Measurements from ENCODE around the gene TNFAIP8L1.

TNFAIP8L1 gene

GRCh38 chr19:4654437-4655361 is 15.4 kb downstream of the TNFAIP8L1 start:
- H3K27me3 ChIP-seq (ENCODE audit: insufficient read depth, low read length, poor library complexity, severe bottlenecking), result no peaks in the 10 kb centered on the region
- H3K9me3 ChIP-seq (ENCODE audit: insufficient read depth, low read depth, low read length), result no peaks in the 10 kb centered on the region
- H3K9me2 ChIP-seq (replicated peaks; ENCODE audit: low read depth, low read length), result no peaks in the 10 kb centered on the region
- no peak overlapping the region for H3K4me3 ChIP-seq (ENCODE audit: low read length, poor library complexity, severe bottlenecking)
- no peaks in the 10 kb centered on the region for H4K20me1 ChIP-seq (ENCODE audit: insufficient read depth, low read length, poor library complexity, severe bottlenecking)
- no peak overlapping the region for H3K4me2 ChIP-seq (ENCODE audit: low read depth, low read length, poor library complexity, severe bottlenecking)
- H3K9ac ChIP-seq (ENCODE audit: low read depth, low read length, poor library complexity, severe bottlenecking), result no peak overlapping the region
- H3F3A ChIP-seq (ENCODE audit: low read depth), result no peaks in the 10 kb centered on the region
- H3K36me3 ChIP-seq (ENCODE audit: insufficient read depth, low read length), result peaks cover 46% of the 10 kb centered on the region; the same call in 1 of the 2 replicates
- no peaks in the 10 kb centered on the region for H3K4me1 ChIP-seq (ENCODE audit: insufficient read depth, low read length, poor library complexity, severe bottlenecking)
- no peak for TF ChIP-seq EZH2phosphoT487 (IDR thresholded peaks at IDR 0.05; ENCODE audit: borderline replicate concordance)
- TF ChIP-seq, protein P1, sequence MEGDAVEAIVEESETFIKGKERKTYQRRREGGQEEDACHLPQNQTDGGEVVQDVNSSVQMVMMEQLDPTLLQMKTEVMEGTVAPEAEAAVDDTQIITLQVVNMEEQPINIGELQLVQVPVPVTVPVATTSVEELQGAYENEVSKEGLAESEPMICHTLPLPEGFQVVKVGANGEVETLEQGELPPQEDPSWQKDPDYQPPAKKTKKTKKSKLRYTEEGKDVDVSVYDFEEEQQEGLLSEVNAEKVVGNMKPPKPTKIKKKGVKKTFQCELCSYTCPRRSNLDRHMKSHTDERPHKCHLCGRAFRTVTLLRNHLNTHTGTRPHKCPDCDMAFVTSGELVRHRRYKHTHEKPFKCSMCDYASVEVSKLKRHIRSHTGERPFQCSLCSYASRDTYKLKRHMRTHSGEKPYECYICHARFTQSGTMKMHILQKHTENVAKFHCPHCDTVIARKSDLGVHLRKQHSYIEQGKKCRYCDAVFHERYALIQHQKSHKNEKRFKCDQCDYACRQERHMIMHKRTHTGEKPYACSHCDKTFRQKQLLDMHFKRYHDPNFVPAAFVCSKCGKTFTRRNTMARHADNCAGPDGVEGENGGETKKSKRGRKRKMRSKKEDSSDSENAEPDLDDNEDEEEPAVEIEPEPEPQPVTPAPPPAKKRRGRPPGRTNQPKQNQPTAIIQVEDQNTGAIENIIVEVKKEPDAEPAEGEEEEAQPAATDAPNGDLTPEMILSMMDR (conservative IDR thresholded peaks at IDR 0.05; ENCODE audit: low read length), result no peak
- no peaks in the 10 kb centered on the region; the same call in 1 of the 2 replicates for H3K79me2 ChIP-seq (ENCODE audit: insufficient read depth, low read length)
- no peak overlapping the region for H2AFZ ChIP-seq (ENCODE audit: low read length)

DNA sequence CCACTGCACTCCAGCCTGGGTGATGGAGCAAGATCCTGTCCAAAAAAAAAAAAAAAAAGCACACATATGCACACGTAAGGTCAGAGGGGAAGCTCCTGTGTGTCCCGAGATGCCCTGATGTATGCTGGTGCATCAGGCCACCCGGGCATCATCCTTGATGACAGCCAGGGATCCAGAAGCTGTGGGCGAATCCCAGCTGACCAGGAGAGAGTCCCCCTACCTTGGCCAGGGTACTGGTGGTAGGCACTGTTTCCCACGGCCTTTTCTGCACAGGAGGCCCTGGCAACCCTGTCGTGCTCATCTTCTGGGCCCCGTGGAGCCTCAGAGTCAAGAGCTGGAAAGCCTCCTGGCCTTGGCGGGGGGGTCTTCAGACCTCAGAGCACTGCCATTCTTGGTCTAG is 16.8 kb downstream of the TNFAIP8L1 start:
- no peaks in the 10 kb centered on the region for H3K27me3 ChIP-seq (ENCODE audit: insufficient read depth, low read length, poor library complexity, severe bottlenecking)
- no peak overlapping the region for H3K9ac ChIP-seq (ENCODE audit: low read depth, low read length, poor library complexity, severe bottlenecking)
- TF ChIP-seq EZH2phosphoT487 (IDR thresholded peaks at IDR 0.05; ENCODE audit: borderline replicate concordance), result no peak
- TF ChIP-seq, protein P1 (conservative IDR thresholded peaks at IDR 0.05; ENCODE audit: low read length), result no peak
- H3K36me3 ChIP-seq (ENCODE audit: insufficient read depth, low read length), result peaks cover 52% of the 10 kb centered on the region; the same call in 1 of the 2 replicates
- no peaks in the 10 kb centered on the region for H3K9me3 ChIP-seq (ENCODE audit: insufficient read depth, low read depth, low read length)
- no peaks in the 10 kb centered on the region for H3K79me2 ChIP-seq (ENCODE audit: insufficient read depth, low read length)
- no peaks in the 10 kb centered on the region for H3K9me2 ChIP-seq (replicated peaks; ENCODE audit: low read depth, low read length)
- no peak overlapping the region for H3K4me2 ChIP-seq (ENCODE audit: low read depth, low read length, poor library complexity, severe bottlenecking)
- H3K4me1 ChIP-seq (ENCODE audit: insufficient read depth, low read length, poor library complexity, severe bottlenecking), result no peaks in the 10 kb centered on the region
- H2AFZ ChIP-seq (ENCODE audit: low read length), result no peak overlapping the region
- H3K4me3 ChIP-seq (ENCODE audit: low read length, poor library complexity, severe bottlenecking), result no peak overlapping the region
- H3F3A ChIP-seq (ENCODE audit: low read depth), result no peaks in the 10 kb centered on the region
- no peaks in the 10 kb centered on the region for H4K20me1 ChIP-seq (ENCODE audit: insufficient read depth, low read length, poor library complexity, severe bottlenecking)

DNA sequence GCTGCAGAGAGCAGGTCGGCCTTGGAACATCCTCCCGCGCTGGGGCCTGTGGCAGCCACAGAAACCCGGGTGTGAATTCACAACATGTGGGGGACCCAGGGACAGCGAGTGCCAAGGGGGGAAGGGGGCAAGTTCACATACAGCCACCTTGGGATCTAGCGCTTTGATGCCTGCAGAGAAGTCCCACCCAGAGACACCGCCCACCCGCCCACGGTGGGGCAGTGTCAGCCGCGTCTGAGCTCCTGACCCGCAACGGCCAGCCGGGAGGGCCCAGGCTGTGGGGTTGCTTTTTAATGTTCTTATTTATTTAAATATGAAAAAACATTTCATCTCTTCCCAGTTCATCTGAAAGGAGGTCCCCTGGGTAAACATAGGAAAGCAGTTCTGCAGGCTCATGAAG is 17.9 kb downstream of the TNFAIP8L1 start:
- H3F3A ChIP-seq (ENCODE audit: low read depth), result no peaks in the 10 kb centered on the region
- no peak overlapping the region for H3K4me2 ChIP-seq (ENCODE audit: low read depth, low read length, poor library complexity, severe bottlenecking)
- no peak overlapping the region for H3K9ac ChIP-seq (ENCODE audit: low read depth, low read length, poor library complexity, severe bottlenecking)
- H4K20me1 ChIP-seq (ENCODE audit: insufficient read depth, low read length, poor library complexity, severe bottlenecking), result no peaks in the 10 kb centered on the region
- no peaks in the 10 kb centered on the region for H3K79me2 ChIP-seq (ENCODE audit: insufficient read depth, low read length)
- H3K27me3 ChIP-seq (ENCODE audit: insufficient read depth, low read length, poor library complexity, severe bottlenecking), result no peaks in the 10 kb centered on the region
- no peak overlapping the region for H2AFZ ChIP-seq (ENCODE audit: low read length)
- no peaks in the 10 kb centered on the region for H3K9me2 ChIP-seq (replicated peaks; ENCODE audit: low read depth, low read length)
- no peaks in the 10 kb centered on the region for H3K4me1 ChIP-seq (ENCODE audit: insufficient read depth, low read length, poor library complexity, severe bottlenecking)
- H3K9me3 ChIP-seq (ENCODE audit: insufficient read depth, low read depth, low read length), result no peaks in the 10 kb centered on the region
- TF ChIP-seq, protein P1 (conservative IDR thresholded peaks at IDR 0.05; ENCODE audit: low read length), result no peak
- no peak for TF ChIP-seq EZH2phosphoT487 (IDR thresholded peaks at IDR 0.05; ENCODE audit: borderline replicate concordance)
- no peak overlapping the region for H3K4me3 ChIP-seq (ENCODE audit: low read length, poor library complexity, severe bottlenecking)
- H3K36me3 ChIP-seq (ENCODE audit: insufficient read depth, low read length), result peaks cover 50% of the 10 kb centered on the region; the same call in 1 of the 2 replicates

All from Loucy (cell line).